NCI-H187 treated with DMSO at 0.1 percent for 48 hours (cell line): Measurements from ENCODE around the gene TMEM61.

ENCODE experiments used
- DNase-seq: peaks from one replicate; lab custom pipeline; 2025; lab: John Stamatoyannopoulos, UW

The TMEM61 gene

GRCh38 chr1:54986025-54986424 lies 5.6 kb downstream of the TMEM61 start:
- no peak for DNase-seq

- DNase-seq, result no peak
Observed at GRCh38 chr1:54986533-54986932, 6.1 kb downstream of the TMEM61 start.

- no peak for DNase-seq
Observed at GRCh38 chr1:54987427-54987826, 7.0 kb downstream of the TMEM61 start.

GRCh38 chr1:54987919-54988705 lies 7.7 kb downstream of the TMEM61 start:
- DNase-seq, result no peak

- no peak for DNase-seq
Observed at GRCh38 chr1:54988975-54989374, 8.5 kb downstream of the TMEM61 start.

GRCh38 chr1:54989473-54989872 lies 9.0 kb downstream of the TMEM61 start:
- DNase-seq, result no peak

GRCh38 chr1:54989968-54990810 lies 9.8 kb downstream of the TMEM61 start:
- no peak for DNase-seq

- no peak for DNase-seq
Observed at GRCh38 chr1:54990916-54991315, 10.5 kb downstream of the TMEM61 start.

- no peak for DNase-seq
Observed at GRCh38 chr1:54991939-54992338, 11.5 kb downstream of the TMEM61 start.

GRCh38 chr1:54993140-54993539 lies 12.7 kb downstream of the TMEM61 start:
- DNase-seq, result no peak

GRCh38 chr1:54994355-54994990 lies 14.0 kb downstream of the TMEM61 start:
- DNase-seq, result no peak

GRCh38 chr1:54995013-54995760 lies 14.8 kb downstream of the TMEM61 start:
- DNase-seq, result no peak

GRCh38 chr1:54995835-54996234 lies 15.4 kb downstream of the TMEM61 start:
- no peak for DNase-seq

GRCh38 chr1:54996359-54996868 lies 16.0 kb downstream of the TMEM61 start:
- no peak for DNase-seq

- DNase-seq, result no peak
Observed at GRCh38 chr1:54996869-54997710, 16.7 kb downstream of the TMEM61 start.

GRCh38 chr1:54997711-54997986 lies 17.2 kb downstream of the TMEM61 start:
- DNase-seq, result no peak

GRCh38 chr1:54998100-54998499 lies 17.7 kb downstream of the TMEM61 start:
- DNase-seq, result no peak

GRCh38 chr1:54998677-54999076 lies 18.2 kb downstream of the TMEM61 start, which contains the start of gene BSND:
TSS of gene BSND (plus strand) at chr1:54998933. CDS start at chr1:54999187, 254 bp downstream.
- DNase-seq, result no peak

GRCh38 chr1:55000110-55001085 lies 20.0 kb downstream of the TMEM61 start:
- no peak for DNase-seq

- no peak for DNase-seq
Observed at GRCh38 chr1:55001311-55001710, 20.9 kb downstream of the TMEM61 start.
